Measurements from ENCODE around the gene TXNDC8. TPM values are rescaled to one million over a fixed set of nuclear protein-coding genes. Genes with fewer than 3 reads are reported as not detected.

Gene TXNDC8
- total and polyA plus RNA-seq, 9 donors: not detected

GRCh38 chr9:110327716-110328115 lies 9.9 kb downstream of the TXNDC8 start:
- TF ChIP-seq CTCF (IDR thresholded peaks at IDR 0.05) (no peak), EP300 (IDR thresholded peaks at IDR 0.05) (no peak), POLR2A (IDR thresholded peaks at IDR 0.05) (no peak)
- H3K4me1 ChIP-seq (ENCODE audit: insufficient read depth): no peaks in the 10 kb centered on the region
- no peak for DNase-seq
- no peaks in the 10 kb centered on the region for H3K27me3 ChIP-seq
- H3K36me3 ChIP-seq: no peaks in the 10 kb centered on the region
- intact Hi-C loops (cut with DNase I): no loop called here
- 88 to 95% (median 94%) methylated on average over 1 of the region's 1 CpG for WGBS, 3 donors
- no peak overlapping the region for H3K4me3 ChIP-seq
- no peak overlapping the region for H3K27ac ChIP-seq
- H3K9me3 ChIP-seq: no peaks in the 10 kb centered on the region

GRCh38 chr9:110323818-110324217 lies 13.8 kb downstream of the TXNDC8 start:
- no peak for TF ChIP-seq POLR2A (IDR thresholded peaks at IDR 0.05)
- no peak for TF ChIP-seq EP300 (IDR thresholded peaks at IDR 0.05)
- no peak for TF ChIP-seq CTCF (IDR thresholded peaks at IDR 0.05)
- Histone ChIP-seq H3K36me3 (no peaks in the 10 kb centered on the region), H3K4me1 (ENCODE audit: insufficient read depth) (no peaks in the 10 kb centered on the region), H3K27me3 (no peaks in the 10 kb centered on the region), H3K9me3 (no peaks in the 10 kb centered on the region), H3K27ac (no peak overlapping the region), H3K4me3 (no peak overlapping the region)
- intact Hi-C loops (cut with DNase I): no loop called here
- no peak for DNase-seq

GRCh38 chr9:110320651-110321445 lies 16.8 kb downstream of the TXNDC8 start:
- intact Hi-C loops (cut with DNase I): no loop called here
- H3K4me1 ChIP-seq (ENCODE audit: insufficient read depth): no peaks in the 10 kb centered on the region
- H3K4me3 ChIP-seq: no peak overlapping the region
- H3K9me3 ChIP-seq: no peaks in the 10 kb centered on the region
- H3K27me3 ChIP-seq: no peaks in the 10 kb centered on the region
- H3K36me3 ChIP-seq: no peaks in the 10 kb centered on the region
- H3K27ac ChIP-seq: no peak overlapping the region
- TF ChIP-seq CTCF (IDR thresholded peaks at IDR 0.05): no peak
- no peak for TF ChIP-seq POLR2A (IDR thresholded peaks at IDR 0.05)
- TF ChIP-seq EP300 (IDR thresholded peaks at IDR 0.05): no peak
- no peak for DNase-seq
- WGBS, 3 donors: 29 to 41% (median 39%) methylated on average over 3 of the region's 3 CpGs

GRCh38 chr9:110319781-110320492 lies 17.7 kb downstream of the TXNDC8 start:
- Histone ChIP-seq H3K36me3 (no peaks in the 10 kb centered on the region), H3K4me3 (no peak overlapping the region), H3K27me3 (no peaks in the 10 kb centered on the region), H3K27ac (no peak overlapping the region), H3K9me3 (no peaks in the 10 kb centered on the region), H3K4me1 (ENCODE audit: insufficient read depth) (no peaks in the 10 kb centered on the region)
- TF ChIP-seq CTCF (IDR thresholded peaks at IDR 0.05) (no peak), POLR2A (IDR thresholded peaks at IDR 0.05) (no peak), EP300 (IDR thresholded peaks at IDR 0.05) (no peak)
- no peak for DNase-seq
- WGBS, 3 donors: 83 to 88% (median 87%) methylated on average over 4 of the region's 4 CpGs
- intact Hi-C loops (cut with DNase I): no loop called here
